ENCODE data around the gene C2orf92.

DNA sequence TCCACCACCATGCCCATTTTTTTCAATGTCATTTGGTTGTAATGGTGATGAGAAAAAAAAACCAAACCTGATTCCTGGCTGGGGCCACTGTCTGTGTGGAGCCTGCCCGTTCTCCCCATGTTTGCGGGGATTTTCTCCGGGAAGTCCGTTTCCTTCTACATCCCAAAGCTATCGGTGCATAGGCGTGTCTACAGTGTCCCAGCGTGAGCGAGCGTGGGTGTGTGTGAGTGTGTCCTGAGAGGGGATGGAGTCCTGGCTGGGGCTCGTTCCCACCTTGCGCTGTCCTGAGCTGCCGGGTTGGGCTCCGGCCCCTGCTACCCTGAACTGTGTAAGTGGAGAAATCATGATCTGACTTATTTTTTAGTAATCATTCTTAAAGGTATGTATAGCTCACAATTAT, 36.6 kb downstream of the C2orf92 start:
- TF ChIP-seq, protein P1, sequence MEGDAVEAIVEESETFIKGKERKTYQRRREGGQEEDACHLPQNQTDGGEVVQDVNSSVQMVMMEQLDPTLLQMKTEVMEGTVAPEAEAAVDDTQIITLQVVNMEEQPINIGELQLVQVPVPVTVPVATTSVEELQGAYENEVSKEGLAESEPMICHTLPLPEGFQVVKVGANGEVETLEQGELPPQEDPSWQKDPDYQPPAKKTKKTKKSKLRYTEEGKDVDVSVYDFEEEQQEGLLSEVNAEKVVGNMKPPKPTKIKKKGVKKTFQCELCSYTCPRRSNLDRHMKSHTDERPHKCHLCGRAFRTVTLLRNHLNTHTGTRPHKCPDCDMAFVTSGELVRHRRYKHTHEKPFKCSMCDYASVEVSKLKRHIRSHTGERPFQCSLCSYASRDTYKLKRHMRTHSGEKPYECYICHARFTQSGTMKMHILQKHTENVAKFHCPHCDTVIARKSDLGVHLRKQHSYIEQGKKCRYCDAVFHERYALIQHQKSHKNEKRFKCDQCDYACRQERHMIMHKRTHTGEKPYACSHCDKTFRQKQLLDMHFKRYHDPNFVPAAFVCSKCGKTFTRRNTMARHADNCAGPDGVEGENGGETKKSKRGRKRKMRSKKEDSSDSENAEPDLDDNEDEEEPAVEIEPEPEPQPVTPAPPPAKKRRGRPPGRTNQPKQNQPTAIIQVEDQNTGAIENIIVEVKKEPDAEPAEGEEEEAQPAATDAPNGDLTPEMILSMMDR (conservative IDR thresholded peaks at IDR 0.05; ENCODE audit: low read length): no peak
- no peak for TF ChIP-seq EZH2phosphoT487 (IDR thresholded peaks at IDR 0.05; ENCODE audit: borderline replicate concordance, low read depth, low read length)
